ENCODE measurements around the gene VWA3B. TPM values are rescaled to one million over a fixed set of nuclear protein-coding genes. Genes with fewer than 3 reads are reported as not detected.

The VWA3B gene
- total RNA-seq, 4 donors from 2014 or later, result 0.27 TPM; not detected in 3

DNA sequence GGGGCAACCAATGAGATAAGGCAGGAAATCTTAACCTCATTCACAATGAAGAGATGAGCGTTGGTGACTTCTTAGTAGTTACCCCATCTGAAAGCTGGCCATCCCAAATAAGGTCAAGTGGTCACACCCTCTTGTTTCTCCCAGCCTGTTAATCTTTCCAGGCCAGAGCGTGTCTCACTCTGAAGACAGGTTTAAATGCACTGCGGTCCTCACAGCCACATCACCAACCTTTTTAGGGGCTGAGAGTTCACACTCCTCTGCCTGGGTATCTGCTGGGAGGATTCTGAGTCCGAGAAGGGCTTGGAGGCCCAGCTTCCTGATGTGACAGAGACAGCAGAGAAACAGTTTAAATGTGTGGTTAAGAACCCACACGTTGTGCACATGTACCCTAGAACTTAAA, 246.0 kb downstream of the VWA3B start:
- H3K27me3 ChIP-seq, result no peaks in the 10 kb centered on the region
- no peak overlapping the region for H3K27ac ChIP-seq
- H3K9me3 ChIP-seq, result no peaks in the 10 kb centered on the region
- TF ChIP-seq POLR2A (IDR thresholded peaks at IDR 0.05), result no peak
- TF ChIP-seq, protein P1, sequence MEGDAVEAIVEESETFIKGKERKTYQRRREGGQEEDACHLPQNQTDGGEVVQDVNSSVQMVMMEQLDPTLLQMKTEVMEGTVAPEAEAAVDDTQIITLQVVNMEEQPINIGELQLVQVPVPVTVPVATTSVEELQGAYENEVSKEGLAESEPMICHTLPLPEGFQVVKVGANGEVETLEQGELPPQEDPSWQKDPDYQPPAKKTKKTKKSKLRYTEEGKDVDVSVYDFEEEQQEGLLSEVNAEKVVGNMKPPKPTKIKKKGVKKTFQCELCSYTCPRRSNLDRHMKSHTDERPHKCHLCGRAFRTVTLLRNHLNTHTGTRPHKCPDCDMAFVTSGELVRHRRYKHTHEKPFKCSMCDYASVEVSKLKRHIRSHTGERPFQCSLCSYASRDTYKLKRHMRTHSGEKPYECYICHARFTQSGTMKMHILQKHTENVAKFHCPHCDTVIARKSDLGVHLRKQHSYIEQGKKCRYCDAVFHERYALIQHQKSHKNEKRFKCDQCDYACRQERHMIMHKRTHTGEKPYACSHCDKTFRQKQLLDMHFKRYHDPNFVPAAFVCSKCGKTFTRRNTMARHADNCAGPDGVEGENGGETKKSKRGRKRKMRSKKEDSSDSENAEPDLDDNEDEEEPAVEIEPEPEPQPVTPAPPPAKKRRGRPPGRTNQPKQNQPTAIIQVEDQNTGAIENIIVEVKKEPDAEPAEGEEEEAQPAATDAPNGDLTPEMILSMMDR (IDR thresholded peaks at IDR 0.05), result no peak
- DNase-seq, result no peak
- H3K4me3 ChIP-seq, result no peak overlapping the region
- H3K4me1 ChIP-seq, result no peaks in the 10 kb centered on the region
- H3K36me3 ChIP-seq, result no peaks in the 10 kb centered on the region

GRCh38 chr2:98333922-98334321, 247.0 kb downstream of the VWA3B start:
- H3K4me1 ChIP-seq, result no peaks in the 10 kb centered on the region
- H3K27me3 ChIP-seq, result no peaks in the 10 kb centered on the region
- H3K36me3 ChIP-seq, result no peaks in the 10 kb centered on the region
- H3K9me3 ChIP-seq, result no peaks in the 10 kb centered on the region
- TF ChIP-seq POLR2A (IDR thresholded peaks at IDR 0.05), result no peak
- TF ChIP-seq, protein P1 (IDR thresholded peaks at IDR 0.05), result no peak
- H3K27ac ChIP-seq, result no peak overlapping the region
- DNase-seq, result no peak
- no peak overlapping the region for H3K4me3 ChIP-seq

DNA sequence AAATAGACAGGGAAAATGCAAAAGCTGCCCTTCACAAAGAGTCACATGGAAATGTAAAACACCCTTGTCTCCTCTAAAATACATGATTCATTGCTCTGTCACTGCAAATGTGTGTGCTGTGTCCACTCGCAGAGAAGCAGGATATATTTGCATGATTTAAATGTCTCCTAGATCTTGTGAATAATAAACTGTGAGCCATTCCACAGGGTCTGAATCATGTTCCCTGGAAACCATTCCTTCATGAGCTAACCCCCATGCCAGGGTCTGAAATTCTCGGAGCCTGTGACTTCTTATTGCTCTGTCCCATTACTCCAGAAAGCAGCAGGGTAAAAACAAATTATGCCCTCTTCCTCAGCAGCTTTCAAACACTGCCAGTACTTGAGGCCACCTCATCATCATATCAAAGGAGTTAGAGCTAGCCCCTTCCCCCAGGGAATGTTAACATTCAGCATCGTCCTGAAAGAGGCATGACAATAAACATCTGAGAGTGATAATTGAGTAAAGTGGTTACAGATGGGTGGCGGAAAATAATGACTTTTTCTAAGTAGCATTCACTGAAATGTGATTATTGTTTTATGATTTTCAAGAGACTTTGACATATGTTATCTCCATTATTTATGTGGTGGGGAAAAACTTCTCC, 247.6 kb downstream of the VWA3B start:
- H3K4me1 ChIP-seq, result no peaks in the 10 kb centered on the region
- H3K27ac ChIP-seq, result no peak overlapping the region
- no peaks in the 10 kb centered on the region for H3K27me3 ChIP-seq
- H3K36me3 ChIP-seq, result no peaks in the 10 kb centered on the region
- no peaks in the 10 kb centered on the region for H3K9me3 ChIP-seq
- DNase-seq, result no peak
- TF ChIP-seq, protein P1 (IDR thresholded peaks at IDR 0.05), result no peak
- no peak for TF ChIP-seq POLR2A (IDR thresholded peaks at IDR 0.05)
- no peak overlapping the region for H3K4me3 ChIP-seq

GRCh38 chr2:98335271-98335670, 248.3 kb downstream of the VWA3B start:
- H3K27ac ChIP-seq, result no peak overlapping the region
- H3K9me3 ChIP-seq, result no peaks in the 10 kb centered on the region
- no peaks in the 10 kb centered on the region for H3K27me3 ChIP-seq
- TF ChIP-seq, protein P1 (IDR thresholded peaks at IDR 0.05), result no peak
- no peak for TF ChIP-seq POLR2A (IDR thresholded peaks at IDR 0.05)
- DNase-seq, result no peak
- no peaks in the 10 kb centered on the region for H3K4me1 ChIP-seq
- H3K36me3 ChIP-seq, result no peaks in the 10 kb centered on the region
- no peak overlapping the region for H3K4me3 ChIP-seq

DNA sequence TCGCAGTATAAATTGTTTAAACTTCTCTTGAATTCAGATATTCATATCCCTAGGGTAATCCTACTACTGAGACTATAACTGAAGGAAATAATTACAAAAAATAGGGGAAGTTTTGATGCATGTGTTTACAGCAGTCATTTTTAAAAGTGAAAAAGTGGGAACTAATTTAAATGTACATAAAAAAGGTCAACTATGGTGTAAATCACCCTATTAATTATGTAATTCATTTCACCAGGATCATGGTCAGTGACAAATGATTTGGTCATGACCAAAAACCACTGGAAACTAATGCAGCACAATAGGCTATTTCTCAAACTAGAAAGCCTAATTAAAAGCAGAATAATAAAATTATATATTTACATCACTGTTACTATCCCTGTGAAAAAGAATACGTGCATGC, 254.3 kb downstream of the VWA3B start:
- Histone ChIP-seq H3K27me3 (peaks cover 0 to 4% of the 10 kb centered on the region in 2 donors), H3K4me3 (no peak overlapping the region), H3K36me3 (no peaks in the 10 kb centered on the region), H3K4me1 (peaks cover 0 to 2% (median 0%) of the 10 kb centered on the region in 4 donors), H3K27ac (no peak overlapping the region), H3K9me3 (no peaks in the 10 kb centered on the region)
- TF ChIP-seq POLR2A (IDR thresholded peaks at IDR 0.05), result no peak
- TF ChIP-seq, protein P1 (IDR thresholded peaks at IDR 0.05), result no peak
- DNase-seq, result no peak
